HG03439 (cell line): ENCODE results near the gene KIF25.
"Not testable (repeated sequence)": the region's sequence is repeated elsewhere in the genome, so short reads cannot be mapped to it uniquely, and the experiment has no call there.

Experiments used
- ATAC-seq: cut with Tn5 transposase; IDR thresholded peaks from one replicate; pipeline ENCODE4 v1.9.1; 2021; ENCODE audit warnings: mild to moderate bottlenecking, moderate library complexity; ENCODE audit not compliant: unreplicated experiment

The KIF25 gene

DNA sequence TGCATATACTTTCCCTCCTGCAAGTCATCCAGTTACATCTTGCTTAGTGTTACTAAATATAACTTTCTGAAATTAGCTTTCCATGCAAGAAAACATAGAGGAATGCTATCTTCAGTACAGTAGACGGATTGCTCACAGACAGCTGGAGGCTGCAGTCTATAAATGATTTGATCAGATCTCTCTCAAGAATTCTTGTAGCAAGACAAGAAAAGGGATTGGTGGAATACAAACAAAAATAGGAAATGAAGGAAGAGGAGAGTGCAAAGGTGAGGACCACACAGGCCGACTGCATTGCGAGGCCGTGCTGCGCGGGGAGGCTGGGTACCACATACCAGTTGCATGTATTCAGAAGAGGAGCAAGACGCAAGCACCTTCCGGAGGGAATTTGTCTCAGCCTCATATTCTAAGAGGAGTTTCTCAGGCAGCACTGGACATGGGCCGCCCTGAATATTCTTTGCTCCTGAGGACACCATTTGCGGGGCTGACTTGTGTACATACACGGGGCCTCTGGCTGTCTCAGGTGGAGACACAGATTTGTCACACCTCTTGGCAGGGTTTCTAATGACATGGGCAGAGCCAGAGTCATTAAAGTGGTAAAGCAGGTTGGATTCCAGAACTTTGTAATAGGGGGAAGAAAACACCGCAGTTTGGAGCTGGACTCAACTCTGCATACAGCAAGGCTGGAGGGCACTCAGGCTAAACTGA is 22.7 kb upstream of the KIF25 start:
- ATAC-seq: no peak

DNA sequence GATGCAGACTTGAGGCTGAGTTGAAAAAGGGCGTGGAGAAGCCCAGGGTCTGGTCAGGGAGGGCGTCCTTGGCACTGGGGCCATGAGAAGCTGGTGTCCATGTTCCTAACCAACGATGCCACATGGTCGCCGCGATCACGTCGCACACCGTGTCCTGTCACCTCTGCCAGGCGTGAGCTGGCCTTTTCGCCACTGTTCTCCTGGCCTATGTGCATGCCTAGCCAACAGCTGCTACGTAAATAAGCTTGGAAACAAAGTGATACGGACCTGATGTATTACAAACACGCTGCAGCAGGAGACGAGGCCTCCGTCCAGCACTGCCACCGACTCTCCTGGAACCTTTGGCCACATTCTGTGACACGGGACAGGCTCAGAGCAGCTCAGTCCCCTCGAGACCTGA is 22.0 kb upstream of the KIF25 start:
- no peak for ATAC-seq

DNA sequence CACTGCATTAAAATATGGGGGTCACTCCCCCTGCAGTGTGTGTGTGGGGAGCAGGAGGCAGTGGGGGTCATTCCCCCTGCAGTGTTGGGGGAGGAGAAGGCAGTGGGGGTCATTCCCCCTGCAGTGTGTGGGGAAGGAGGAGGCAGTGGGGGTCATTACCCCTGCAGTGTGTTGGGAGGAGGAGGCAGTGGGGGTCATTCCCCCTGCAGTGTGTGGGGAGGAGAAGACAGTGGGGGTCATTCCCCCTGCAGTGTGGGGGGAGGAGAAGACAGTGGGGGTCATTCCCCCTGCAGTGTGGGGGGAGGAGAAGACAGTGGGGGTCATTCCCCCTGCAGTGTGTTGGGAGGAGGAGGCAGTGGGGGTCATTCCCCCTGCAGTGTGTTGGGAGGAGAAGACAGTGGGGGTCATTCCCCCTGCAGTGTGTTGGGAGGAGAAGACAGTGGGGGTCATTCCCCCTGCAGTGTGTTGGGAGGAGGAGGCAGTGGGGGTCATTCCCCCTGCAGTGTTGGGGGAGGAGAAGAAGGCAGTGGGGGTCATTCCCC is 21.3 kb upstream of the KIF25 start:
- not testable (repeated sequence) for ATAC-seq

DNA sequence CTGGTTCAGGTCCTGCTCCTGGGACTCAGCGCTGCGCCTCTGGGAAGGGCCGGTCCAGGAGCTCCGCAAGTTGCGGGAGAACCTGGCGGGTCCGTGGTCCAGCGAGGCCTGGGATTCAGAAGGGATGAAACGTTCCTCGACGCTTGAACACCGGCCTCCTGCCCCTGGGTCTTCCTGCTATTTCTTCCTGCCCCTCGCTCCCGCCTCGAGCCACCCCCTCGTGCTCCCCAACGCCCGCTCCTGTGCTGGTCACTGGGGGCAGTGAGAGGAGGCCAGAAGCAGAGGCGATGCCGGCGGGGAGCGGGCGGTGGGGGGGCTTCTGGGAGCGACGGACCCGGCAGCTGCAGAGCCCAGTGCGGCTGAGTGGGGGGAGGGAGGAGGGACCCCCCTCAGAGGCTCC is 20.8 kb upstream of the KIF25 start:
- ATAC-seq: no peak

DNA sequence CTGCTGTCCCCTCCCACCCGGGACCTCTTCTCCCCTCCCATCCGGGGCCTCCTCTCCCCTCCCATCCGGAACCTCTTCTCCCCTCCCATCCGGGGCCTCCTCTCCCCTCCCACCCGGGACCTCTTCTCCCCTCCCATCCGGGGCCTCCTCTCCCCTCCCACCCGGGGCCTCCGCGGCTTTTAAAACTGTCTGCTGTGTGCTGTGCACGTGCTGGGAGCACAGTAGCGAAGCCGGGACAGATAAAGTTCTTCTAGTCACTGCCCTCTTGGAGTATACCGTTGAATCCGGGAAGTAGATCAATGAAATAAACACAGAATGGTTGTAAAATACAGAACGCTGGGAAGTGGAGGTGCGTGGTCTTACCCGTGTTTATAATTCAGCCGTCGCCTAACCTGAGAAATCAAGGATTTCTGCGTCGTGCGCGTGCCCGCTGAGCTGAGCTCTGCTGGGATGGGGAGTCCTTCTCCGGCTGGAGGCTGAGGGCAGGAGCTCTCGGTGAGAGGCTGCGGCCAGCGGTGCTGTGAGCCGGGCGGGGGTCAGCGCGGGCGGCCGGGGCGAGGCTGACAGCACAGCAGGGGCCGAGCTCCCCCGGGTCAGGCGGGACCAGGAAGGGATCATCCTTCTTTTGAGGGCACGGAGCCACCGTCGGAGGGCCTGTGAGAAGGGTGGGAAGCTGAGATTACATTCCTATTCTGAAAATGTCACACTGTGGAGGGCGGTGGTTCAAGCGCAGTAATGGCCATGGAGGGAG is 19.6 kb upstream of the KIF25 start:
- ATAC-seq: no peak

- ATAC-seq: no peak
These were observed 18.9 kb upstream of the KIF25 start for GRCh38 chr6:167978607-167979006.

- ATAC-seq: no peak
These were observed 17.9 kb upstream of the KIF25 start for GRCh38 chr6:167979436-167980139.

GRCh38 chr6:167980911-167981580 is 16.4 kb upstream of the KIF25 start:
- ATAC-seq: no peak

- no peak for ATAC-seq
These were observed 15.5 kb upstream of the KIF25 start for GRCh38 chr6:167981916-167982462.

DNA sequence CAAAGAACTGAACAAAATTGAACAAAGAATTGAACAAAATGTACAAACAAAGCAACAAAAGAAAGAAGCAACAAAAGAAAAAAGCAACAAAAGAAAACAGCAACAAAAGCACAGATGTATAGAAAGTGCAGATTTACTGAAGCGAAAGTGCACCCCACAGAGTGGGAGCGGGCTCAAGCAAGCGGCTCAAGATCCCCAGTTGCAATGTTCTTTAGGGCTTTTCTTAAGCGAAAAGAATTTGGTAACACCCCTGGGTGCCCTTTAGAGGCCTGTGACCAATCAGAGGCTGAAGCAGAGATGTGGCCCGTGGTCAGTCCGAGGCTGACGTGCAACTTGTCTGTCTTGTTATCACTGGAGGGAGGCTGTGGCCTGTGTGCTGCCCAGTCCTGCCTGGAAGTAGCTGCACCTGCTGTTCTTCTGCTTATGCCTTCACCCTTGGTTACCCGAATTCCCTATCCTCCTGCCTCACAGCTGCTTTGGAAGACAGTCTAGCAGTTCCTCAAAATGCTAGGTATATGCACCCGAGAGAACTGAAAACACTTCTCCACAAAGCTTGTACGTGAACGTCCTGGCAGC is 13.2 kb upstream of the KIF25 start:
- no peak for ATAC-seq

- no peak for ATAC-seq
These were observed 12.4 kb upstream of the KIF25 start for GRCh38 chr6:167984876-167985604.

DNA sequence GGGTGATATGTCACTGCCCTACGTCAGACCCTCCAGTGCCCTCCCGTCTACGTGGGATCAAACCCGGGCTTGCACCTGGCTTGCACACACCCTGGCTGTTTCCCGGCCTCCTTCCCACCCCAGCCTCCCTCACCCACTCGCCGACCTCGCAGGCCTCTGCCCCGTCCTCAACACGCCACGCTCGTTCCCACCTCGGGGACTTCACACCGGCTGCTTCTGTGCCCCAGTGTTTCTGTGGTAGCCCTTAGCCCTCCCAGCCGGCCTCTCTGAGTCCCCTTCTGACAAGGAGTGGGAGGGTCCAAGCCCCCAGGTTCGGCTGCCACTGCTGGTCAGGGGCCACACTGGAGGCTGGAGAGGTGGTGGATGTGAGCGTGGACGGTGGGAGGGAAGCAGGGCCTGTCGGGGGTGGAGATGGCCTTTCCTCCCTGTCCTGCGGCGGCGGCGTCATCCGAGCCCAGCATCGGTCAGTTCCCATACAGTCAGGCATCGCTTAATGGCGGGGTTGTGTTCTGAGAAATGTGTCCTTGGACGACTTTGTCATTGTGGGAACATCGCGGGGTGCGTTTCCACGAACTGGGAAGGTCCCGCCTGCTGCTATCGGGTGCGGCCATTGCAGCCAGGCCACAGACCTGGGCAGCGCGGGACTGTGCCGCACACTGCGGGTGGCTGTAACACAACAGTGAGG is 11.4 kb upstream of the KIF25 start:
- no peak for ATAC-seq

DNA sequence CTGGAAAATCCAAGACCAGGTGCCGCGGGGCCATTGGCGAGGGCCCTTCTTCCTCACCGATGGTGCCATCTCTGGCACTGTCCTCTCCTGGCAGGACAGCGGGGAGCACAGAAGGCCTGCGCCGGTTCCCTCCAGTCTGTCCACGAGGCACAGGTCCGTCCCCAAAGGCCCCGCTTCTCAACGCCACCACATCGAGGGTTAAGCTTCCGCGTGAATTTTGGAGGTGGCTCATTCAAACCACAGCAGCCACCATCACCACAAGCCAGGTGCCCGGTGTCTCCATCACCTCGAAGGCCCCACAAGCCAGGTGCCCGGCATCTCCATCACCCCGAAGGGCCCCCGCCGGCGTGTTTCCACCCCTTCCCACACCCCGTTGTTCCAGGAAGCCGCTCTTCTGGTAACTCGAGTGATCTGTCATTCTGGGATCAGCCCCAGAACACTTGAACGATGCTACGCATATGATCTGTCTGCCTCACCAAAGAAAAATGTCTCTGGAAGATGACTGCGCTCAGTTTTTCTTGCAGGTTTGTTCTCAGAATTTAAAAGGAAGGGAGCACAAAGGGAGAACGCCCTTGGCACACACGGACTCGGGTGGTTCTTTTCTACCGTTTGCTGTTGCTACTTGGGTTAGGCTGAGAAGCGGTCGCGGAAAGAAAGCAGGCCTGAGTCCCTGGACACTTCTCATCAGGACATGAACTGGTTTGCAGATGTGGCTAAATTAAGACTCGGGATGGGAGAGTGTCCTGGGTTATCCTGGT is 9.9 kb upstream of the KIF25 start:
- no peak for ATAC-seq

DNA sequence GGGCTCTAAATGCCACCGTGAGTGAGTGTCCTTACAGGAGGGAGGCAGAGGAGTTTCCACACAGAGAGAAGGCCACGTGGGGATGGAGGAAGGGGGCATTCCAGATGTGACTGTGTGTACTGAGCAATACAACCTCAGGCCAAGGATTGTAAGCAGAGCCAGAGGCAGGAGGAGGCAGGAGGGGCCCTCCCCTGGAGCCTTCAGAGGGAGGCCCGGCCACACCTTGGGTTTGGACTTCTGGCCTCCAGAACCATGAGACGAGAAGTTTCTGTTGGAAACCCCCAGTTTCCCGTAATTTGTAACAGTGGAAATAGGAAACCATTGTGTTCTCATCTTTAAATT is 9.3 kb upstream of the KIF25 start:
- no peak for ATAC-seq

GRCh38 chr6:167988945-167989841 is 8.3 kb upstream of the KIF25 start:
- ATAC-seq: no peak

- ATAC-seq: no peak
These were observed 7.2 kb upstream of the KIF25 start for GRCh38 chr6:167990016-167990945.

DNA sequence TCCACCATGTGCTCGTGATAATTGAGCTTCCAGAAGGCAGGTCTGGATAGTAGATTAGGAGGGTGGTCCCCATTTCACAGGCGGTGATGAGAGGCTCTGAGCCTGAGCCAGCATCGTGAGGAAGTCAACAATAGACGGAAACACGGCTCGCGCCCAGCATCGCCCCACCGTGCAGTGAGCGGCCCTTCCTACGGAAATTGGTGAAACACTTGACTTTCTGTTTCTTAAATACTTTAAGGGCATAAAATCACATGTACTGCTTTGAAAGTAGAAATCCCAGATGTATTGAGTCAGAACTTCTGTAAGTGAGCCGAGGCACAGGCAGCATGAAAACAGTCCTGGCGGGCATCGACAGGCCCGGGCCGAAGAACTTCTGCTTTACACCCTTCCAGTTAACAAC is 4.3 kb upstream of the KIF25 start:
- no peak for ATAC-seq
